WERI-Rb-1 (cell line): ENCODE data around the gene BEAN1.

Experiments
- DNase-seq: peaks from one replicate; pipeline ENCODE4 v3.0.0-alpha.2; 2020
- H3K27ac ChIP-seq: fragments of 250-450 bp; sonication (Bioruptor Pico); 2 replicates; pipeline ENCODE4 v1.5.1; 2020; ENCODE audit warnings: mild to moderate bottlenecking, moderate library complexity
- H3K27me3 ChIP-seq: fragments of 250-450 bp; sonication (Bioruptor Pico); 2 replicates; pipeline ENCODE4 v1.5.1; 2021; ENCODE audit warnings: mild to moderate bottlenecking, low read depth, moderate library complexity; ENCODE audit not compliant: insufficient read depth, severe bottlenecking
- H3K36me3 ChIP-seq: fragments of 250-450 bp; sonication (Bioruptor Pico); 2 replicates; pipeline ENCODE4 v1.5.1; 2020; ENCODE audit warnings: mild to moderate bottlenecking, moderate library complexity
- H3K4me3 ChIP-seq: 2 replicates; pipeline ENCODE4 v1.5.1; 2011; ENCODE audit warnings: low read depth, mild to moderate bottlenecking, control low read depth, low read length
- H3K9me3 ChIP-seq: fragments of 250-450 bp; sonication (Bioruptor Pico); 2 replicates; pipeline ENCODE4 v1.5.1; 2021; ENCODE audit warnings: mild to moderate bottlenecking, moderate library complexity; ENCODE audit not compliant: severe bottlenecking
- TF ChIP-seq, protein P1 (sequence below): IDR thresholded peaks from 2 replicates; pipeline ENCODE4 v1.5.1; 2011; ENCODE audit warnings: low read depth, mild to moderate bottlenecking, control low read depth, inconsistent platforms, low read length

BEAN1 gene

DNA sequence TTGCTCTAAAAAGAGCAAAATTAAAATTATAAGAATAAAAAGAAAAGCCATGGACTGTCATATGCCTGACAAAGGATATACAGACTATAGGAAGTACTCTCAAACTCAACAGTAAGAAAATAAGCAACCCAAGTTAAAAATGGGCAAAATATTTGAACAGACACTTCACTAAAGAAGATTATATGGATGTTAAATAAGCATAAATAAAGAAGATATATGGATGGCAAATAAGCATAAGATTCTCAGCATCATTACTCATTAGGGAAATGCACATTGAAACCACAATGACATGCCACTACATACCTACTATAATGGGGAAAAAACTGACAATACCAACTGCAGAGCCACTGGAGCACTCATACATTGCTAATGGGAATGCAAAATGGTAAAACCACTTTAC is 14.9 kb upstream of the BEAN1 start:
- Histone ChIP-seq H3K9me3 (peaks cover 7% of the 10 kb centered on the region), H3K36me3 (no peaks in the 10 kb centered on the region), H3K27ac (no peak overlapping the region), H3K4me3 (no peak overlapping the region), H3K27me3 (no peaks in the 10 kb centered on the region)
- TF ChIP-seq, protein P1, sequence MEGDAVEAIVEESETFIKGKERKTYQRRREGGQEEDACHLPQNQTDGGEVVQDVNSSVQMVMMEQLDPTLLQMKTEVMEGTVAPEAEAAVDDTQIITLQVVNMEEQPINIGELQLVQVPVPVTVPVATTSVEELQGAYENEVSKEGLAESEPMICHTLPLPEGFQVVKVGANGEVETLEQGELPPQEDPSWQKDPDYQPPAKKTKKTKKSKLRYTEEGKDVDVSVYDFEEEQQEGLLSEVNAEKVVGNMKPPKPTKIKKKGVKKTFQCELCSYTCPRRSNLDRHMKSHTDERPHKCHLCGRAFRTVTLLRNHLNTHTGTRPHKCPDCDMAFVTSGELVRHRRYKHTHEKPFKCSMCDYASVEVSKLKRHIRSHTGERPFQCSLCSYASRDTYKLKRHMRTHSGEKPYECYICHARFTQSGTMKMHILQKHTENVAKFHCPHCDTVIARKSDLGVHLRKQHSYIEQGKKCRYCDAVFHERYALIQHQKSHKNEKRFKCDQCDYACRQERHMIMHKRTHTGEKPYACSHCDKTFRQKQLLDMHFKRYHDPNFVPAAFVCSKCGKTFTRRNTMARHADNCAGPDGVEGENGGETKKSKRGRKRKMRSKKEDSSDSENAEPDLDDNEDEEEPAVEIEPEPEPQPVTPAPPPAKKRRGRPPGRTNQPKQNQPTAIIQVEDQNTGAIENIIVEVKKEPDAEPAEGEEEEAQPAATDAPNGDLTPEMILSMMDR, result no peak
- no peak for DNase-seq

DNA sequence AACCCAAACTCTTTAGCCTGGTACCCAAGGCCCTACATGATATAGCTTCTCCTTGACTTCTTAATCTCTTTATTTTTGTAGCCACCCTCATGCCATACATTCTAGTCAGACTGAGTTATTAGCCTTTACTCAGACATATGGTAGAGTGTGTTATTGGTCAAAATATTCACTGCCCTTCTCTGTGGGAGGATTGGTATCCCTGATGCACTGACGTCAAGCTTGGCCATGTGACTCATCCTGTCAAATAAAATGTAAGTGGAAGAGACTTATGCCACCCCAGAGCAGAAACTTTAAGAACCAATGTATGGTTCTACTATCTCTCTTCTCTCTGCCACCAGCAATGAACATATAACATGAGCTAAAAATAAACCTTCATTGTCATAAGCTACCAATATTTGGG is 12.2 kb upstream of the BEAN1 start:
- Histone ChIP-seq H3K4me3 (no peak overlapping the region), H3K27me3 (no peaks in the 10 kb centered on the region), H3K9me3 (peaks cover 7% of the 10 kb centered on the region), H3K36me3 (no peaks in the 10 kb centered on the region), H3K27ac (no peak overlapping the region)
- DNase-seq, result no peak
- TF ChIP-seq, protein P1, result no peak

DNA sequence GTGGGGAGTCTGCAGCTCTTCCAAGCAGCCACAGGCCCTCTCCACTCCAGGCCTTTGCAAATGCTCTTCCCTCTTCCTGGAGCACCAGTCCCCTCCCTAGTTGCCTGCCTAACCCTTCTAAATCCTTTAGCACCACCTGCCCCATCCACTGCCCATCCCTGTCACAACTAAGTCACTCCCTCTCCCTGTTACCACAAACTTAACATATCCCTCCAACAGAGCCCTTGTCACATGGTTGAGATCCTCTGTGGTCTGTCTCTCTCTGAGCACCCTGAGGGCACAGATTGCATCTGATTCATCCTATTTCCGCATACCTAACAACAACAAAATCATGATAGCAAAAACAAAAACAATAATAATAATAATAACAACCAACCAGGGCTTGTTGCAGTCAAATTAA is 11.0 kb upstream of the BEAN1 start:
- Histone ChIP-seq H3K36me3 (no peaks in the 10 kb centered on the region), H3K9me3 (peaks cover 7% of the 10 kb centered on the region)
- TF ChIP-seq, protein P1, result no peak

DNA sequence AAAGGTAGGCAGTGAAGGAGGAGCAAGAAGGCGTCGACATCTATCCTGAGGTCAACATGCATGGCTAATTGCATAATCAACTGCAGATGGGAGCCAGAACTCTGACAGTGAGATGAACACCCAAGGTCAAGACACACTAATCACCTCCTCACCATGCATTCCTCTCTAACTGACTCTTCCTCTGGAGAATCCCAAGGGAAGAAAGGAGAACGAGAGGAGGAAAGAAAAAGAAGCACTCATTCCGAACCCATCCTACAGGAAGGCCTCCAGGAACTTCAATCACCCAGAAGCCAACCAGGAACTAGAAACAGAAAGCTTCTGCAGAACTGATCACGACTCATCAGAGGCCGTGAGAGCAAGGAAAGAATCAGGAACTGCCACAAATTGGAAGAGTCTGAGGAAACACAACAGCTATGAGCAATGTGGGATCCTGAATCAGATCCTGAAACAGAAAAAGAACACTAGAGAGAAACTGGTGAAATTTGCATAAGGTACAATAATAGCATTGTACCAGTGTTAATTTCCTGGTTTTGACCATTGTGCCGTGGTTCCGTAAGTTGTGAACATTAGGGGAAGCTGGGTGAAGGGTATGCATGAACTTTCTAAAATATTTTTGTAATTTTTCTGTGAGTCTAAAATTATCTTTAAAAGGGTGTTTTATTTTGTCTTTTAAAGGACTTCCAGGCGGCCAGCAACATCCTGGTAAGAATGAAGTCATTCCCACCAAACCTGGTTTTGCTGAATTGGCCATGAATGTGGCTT is 10.0 kb upstream of the BEAN1 start:
- Histone ChIP-seq H3K9me3 (peaks cover 7% of the 10 kb centered on the region), H3K27me3 (no peaks in the 10 kb centered on the region), H3K27ac (no peak overlapping the region), H3K36me3 (no peaks in the 10 kb centered on the region), H3K4me3 (no peak overlapping the region)
- DNase-seq, result no peak
- TF ChIP-seq, protein P1, result no peak

More for the DNA sequence above, 11.0 kb upstream of the BEAN1 start:
- H3K27me3 ChIP-seq, result no peaks in the 10 kb centered on the region
- H3K4me3 ChIP-seq, result no peak overlapping the region
- no peak for DNase-seq
- no peak overlapping the region for H3K27ac ChIP-seq

DNA sequence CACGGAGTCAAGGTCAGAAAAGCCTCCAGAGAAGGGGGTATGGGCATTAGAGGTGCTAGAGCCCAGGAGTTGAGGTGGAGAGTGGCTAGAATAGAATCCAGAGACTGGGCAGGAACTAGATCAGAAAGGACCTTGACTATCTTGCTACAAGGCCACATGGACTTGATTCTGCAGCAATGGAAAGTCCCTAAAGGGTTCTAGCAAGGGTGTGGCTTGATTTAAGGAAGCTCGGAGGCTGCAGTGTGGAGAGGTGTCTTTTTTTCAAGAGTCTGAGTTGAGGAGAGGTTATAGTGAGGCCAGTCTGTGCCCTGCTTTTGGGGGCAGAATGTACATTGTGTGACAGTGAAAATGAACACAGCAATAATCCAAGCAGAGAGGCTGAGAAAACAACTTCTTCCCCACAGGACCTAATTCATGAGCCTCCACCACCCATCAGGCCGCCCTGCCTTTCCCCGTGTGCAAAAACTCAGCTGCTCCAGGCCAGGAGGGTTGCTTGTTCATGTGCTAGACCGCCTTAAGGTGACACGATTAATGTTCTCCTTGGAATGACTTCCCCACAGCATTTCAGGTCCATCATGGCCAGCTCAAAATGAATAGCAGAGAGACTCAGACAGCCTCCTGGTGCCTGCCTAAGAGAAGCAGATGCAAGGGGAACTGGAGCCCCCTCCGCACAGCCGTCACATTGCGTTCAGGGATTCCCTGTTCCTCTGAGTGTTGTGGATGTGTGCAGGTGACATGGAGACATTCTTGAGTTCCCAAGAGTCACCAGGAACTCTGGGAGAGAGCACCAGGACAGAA is 8.7 kb upstream of the BEAN1 start:
- no peak overlapping the region for H3K27ac ChIP-seq
- no peak overlapping the region for H3K4me3 ChIP-seq
- TF ChIP-seq, protein P1, result no peak
- DNase-seq, result no peak
- no peaks in the 10 kb centered on the region for H3K9me3 ChIP-seq
- no peaks in the 10 kb centered on the region for H3K36me3 ChIP-seq
- H3K27me3 ChIP-seq, result no peaks in the 10 kb centered on the region
